OCI-M1 (cell line): ENCODE data around the gene JAK1.

Experiments used
- DNase-seq: peaks from one replicate; lab custom pipeline; 2025; lab: John Stamatoyannopoulos, UW

Gene JAK1

DNA sequence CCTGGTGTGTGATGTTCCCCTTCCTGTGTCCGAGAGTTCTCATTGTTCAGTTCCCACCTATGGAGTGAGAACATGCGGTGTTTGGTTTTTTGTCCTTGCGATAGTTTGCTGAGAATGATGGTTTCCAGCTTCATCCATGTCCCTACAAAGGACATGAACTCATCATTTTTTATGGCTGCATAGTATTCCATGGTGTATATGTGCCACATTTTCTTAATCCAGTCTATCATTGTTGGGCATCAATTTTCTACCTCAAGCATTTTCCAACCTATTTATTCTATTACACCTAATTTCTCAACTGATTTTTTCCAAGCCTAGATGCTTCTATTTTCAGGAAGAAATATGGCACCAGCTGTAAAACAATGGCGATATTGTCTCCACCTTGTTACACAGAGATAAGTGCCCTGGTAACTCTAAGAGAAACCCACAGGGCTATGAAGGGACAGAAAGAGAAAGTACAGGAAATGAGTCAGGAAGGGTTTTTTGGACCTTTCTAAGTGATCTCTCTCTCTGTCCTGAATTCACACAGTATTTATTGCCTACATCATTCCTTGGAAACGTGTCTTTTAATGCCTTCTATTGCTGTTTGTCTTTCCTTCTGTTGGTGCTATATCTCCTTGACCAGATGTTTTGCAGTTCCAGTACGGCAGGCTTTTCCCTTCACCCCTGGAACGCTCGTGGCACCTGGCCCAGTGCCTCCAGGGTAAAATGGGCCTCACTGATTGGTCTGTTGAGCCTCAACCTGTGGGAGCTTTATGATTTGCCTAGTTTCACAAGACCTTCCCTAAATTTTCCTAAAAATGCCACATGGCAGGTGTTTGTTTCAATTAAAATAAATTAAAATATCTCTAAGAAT lies 14.6 kb upstream of the JAK1 start:
- no peak for DNase-seq

DNA sequence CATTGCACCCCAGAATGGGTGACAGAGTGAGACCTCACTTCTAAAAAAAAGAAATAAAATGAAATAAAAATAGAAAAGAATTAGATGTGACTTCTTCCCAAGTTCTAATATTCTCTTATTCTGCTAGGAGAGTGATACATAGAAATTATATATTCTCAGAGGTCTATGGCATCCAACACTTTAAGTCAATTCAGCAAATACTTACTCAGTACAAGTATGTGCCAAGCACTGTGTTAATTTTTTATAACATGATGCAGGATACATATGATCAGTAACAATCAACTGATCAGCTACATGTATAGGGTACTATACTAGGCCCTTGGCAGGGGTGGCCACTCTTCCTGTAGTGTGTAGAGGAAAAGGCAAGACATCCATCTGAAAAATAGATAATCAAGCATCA lies 13.0 kb upstream of the JAK1 start:
- no peak for DNase-seq

DNA sequence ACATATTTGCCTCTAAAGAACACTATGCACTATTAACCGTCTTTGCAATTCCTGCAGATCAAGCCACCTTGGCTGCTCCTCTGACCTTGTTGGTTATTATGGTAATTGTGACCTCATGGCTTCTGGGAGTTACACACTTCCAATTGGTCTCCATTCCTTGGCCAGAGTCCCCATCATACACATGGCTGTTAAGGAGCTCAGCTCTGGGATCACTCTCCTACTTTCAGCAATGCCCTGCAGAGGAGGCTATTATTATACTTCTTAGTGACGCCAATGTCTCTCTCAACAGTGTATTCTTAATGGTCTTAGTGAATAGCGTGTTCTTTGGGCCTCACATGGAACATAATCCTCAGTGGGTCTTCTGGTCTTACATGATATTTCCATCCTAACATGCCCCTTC lies 10.0 kb upstream of the JAK1 start:
- DNase-seq: no peak

DNA sequence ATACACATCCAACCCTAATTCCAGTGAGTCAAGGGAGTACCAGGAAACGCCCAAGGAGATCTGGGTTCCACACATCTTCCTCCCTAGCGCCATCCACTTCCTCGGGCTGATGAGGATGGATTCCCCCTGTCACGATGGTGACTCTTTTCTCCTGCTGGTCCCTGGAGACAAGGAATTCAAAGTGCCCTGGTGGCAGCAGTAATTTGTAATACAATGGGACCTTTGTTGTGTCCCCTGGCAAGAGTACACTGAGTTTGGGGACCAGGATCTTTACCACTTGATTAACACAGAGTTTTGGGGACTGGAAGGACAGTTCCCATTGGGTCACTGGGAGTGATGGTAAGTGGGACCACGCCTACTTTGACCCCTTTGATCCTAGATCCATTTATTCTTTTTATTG lies 9.4 kb upstream of the JAK1 start:
- DNase-seq: no peak

DNA sequence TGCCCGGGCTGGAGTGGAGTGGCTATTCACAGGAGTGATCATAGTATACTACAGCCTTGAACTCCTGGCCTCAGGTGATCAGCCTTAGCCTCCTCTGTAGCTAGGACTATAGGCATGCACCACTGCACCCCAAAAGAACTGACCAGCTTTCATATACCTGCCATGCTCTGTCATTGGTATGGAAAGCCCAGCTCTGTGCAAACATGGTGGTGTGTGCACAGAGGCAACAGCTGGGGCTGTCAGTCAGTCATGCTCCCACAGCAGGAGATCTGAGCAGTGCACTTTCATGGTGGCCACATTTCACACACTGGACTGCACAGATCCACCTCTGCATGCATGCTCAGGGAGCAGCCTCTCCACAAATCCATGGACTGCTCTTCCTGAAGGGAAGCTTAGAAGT lies 8.8 kb upstream of the JAK1 start:
- DNase-seq: no peak

DNA sequence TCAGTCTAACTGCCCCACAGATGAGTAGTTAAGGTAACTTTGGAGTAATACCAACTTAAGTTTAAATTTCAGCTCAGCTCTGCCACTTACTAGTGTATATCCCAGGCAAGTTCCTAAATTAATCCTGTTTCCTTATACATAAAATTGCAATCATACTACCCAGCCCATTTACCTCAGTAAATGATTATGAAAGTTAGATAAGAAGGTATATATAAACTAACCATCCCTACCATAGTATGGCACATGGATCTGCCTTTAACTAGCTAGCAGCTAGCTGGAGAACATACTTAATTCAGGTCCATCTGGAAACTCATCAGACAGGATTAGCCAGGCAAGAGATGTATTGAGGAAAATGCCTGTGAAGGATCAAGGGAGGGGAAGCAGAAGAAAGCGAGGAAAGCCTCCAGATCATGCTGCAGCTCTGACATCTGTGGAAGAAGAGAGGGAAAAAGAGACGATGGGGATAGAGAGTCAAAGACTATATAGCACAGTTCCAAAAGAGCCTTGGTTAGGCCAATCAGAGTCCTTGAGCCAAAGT lies 8.0 kb upstream of the JAK1 start:
- DNase-seq: no peak

DNA sequence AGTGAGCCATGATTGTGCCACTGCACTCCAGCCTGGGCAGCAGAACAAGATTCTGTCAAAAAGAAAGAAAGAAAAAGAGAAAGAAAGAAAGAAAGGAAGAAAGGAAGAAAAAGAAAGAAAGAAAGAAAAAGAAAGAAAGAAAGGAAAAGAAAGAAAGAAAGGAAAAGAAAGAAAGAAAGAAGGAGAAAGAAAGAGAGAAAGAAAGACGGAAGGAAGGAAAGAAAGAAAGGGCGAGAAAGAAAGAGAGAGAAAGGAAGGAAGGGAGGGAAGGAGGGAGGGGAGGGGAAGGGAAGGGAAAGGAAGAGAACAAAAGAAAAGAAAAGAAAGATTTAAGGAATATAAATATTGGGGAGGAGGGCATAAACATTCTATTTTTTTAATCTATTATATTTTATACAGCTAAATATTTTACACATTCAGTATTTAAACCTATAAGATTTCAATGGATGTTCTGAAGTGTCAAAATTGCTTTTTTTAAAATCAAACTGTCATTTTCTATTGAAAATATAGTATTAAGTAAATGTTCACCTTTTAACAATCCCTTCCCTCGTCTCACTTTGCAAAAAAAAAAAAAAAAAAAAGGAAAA lies 6.8 kb upstream of the JAK1 start:
- no peak for DNase-seq

DNA sequence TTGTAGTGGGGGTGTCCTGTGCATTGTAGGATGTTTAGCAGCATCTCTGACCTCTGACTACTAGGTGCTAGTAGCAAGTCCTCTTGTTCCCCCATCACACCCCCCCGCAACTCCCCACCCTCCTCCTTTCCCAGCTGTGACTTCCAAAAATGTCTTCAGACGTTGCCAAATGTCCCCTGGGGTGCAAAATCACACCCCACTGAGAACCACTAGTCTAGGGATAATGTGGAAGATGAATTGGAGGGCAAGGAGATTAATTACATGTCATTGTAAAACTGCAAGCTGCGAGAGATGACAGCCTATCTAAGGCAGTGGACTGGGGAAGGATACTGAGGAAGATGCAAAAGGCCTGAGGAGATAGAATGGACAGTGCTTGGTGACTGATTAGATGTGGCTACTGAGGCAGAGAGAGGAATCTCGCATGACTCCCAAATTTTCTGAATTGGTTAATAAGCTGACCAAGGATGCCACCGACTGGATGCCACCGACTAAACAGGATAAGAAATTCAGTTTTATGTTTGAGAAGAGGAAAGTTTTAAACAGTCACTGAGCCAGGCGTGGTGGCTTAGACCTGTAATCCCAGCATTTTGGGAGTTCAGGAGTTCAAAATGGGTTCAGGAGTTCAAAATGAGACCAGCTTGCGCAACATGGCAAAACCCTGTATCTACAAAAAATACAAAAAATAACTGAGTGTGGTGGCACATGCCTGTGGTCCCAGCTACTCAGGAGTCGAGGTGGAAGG lies 3.1 kb upstream of the JAK1 start:
- DNase-seq: peak; percentile 7

DNA sequence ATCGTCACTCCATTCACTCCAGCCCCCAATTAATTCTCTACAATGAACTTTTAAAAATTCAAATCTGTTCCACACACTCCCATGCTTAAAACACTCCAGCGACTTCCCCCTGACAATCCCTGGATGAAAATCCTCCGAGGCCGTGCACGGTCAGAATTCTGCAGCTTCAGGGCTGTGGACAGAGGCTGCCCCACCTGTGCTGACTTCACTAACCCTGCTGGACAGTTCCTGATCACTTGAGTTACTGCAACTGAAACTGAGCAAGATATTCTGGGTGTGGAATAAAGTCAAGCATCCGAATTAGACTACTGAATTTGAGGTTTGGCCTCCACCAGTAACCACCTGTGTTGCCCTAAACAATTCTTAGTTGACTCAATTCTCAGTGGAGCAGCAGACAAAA lies 1.0 kb upstream of the JAK1 start:
- DNase-seq: peak; percentile 8

DNA sequence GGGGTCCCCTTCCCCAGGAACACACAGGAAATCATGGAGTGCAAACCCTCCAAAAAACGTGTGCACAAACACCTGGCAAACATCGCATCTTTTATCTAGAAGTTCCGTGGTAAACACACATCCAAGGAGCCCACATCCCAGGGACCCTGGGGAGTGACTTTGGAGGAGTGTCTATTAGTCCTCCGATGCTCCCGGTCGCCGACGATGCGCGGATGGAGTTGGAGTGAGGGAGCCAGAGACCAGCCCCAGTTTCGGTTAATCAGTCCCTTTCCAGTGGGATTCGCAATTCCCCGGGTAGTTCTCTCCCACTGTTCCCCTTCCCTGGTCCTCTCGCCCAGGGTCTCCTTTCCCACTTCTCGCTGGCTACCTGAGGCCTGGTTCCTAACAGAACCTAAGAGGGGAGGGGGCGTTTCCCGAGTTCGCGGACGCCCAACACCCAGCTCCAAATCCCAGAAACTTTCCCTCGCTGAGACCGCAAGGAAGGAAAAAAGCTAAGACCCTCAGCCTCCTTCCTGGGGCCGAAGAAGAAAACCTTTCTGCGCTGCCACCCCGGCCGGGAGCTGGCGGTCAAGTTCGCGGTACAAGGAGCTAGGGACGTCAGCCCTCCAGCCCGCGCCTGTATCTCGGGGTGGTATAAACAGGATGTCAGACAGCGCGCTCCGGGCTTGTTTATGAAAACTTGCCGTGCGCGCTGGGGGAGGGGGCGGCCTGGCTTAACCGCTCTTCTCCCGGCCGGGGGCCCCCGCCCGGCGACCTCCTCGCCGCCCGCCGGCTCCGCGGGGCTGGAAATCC lies 787 bp downstream of the JAK1 start:
- peak; percentile 73 for DNase-seq

DNA sequence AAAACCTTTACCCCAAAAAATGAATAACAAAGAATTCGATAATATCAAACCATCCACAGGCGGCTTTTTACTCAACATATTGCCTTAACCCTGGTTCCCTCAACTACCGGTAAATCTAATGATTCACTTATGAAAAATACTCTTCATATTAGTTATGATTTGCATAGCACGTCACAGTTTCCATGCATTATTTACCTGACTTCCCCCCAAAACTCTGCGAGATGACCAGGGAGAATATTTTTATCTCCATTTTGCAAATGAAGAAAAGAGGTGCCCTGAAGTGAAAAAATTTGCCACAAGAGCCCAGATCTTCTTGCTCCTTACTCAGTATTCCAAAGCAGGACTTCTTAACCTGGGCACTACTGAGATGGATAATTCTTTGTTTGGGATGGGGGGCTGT lies 2.9 kb downstream of the JAK1 start:
- DNase-seq: no peak

DNA sequence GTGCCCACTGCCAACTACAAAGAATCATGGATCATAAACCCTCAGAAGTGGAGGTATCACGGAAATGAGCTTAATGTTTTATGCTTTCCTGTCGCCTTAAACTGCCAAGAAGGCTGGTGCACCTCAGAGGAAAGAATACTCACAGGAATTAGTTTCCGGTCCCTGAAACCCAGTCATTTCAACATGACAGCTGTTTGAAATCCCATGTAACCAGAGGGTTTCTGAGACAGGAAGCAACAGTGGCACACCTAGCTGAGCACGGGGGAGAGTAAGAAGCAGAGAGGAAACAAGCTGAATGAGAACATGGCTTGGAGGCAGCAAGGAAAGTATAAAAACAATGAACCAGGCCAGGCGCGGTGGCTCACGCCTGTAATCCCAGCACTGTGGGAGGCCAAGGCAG lies 3.9 kb downstream of the JAK1 start:
- no peak for DNase-seq

DNA sequence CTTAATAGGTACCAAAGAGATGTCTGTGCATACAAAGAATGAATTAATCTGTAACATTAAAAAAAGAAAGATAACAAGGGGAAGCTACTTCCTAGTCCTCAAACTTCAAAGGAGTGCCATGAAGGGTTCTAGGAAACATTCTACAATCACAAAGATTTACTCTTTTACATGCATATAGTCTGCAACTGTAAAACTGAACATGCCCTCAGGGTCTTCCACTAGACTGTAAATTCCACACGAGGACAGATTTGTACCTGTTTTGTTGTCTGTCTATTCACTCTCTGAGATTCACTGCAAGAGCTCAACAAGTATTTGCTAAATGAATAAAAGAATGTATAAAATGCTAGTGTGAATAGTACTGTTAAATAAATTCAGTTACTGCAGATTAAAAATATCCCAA lies 4.4 kb downstream of the JAK1 start:
- no peak for DNase-seq

DNA sequence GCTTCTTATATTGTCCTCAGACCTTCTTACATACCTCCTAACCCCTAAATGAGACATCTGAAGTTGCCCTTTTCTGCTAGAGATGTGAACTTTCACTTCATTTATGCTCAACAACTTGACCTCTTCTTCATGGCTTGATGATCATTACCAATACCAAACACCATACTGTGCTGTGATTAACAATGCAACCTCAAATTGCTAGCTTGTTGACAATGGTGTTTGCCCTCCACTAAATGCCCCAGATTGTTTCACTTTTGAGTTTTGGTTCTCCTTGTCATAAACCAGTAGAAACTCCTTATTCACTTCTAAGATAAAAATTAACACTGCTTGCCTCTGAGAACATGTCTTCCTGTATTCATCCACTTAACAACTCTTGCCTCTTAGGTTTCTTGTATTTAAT lies 5.6 kb downstream of the JAK1 start:
- peak; percentile 15 for DNase-seq

DNA sequence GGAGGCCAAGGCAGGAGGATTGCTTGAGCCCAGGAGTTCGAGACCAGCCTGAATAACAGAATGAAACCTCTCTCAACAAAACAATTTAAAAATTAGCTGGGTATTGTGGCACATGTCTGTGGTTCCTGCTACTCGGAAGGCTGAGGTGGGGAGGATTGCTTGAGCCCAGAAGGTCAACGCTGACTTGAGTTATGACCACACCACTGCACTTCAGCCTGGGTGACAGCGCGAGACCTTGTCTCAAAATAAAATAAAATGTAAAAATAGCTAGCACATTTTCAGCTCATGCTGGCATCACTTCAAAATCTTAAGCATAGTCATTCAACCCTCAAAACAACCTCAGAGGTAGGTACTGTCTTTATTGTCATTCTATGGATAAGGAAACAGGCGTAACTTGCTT lies 6.4 kb downstream of the JAK1 start:
- no peak for DNase-seq

DNA sequence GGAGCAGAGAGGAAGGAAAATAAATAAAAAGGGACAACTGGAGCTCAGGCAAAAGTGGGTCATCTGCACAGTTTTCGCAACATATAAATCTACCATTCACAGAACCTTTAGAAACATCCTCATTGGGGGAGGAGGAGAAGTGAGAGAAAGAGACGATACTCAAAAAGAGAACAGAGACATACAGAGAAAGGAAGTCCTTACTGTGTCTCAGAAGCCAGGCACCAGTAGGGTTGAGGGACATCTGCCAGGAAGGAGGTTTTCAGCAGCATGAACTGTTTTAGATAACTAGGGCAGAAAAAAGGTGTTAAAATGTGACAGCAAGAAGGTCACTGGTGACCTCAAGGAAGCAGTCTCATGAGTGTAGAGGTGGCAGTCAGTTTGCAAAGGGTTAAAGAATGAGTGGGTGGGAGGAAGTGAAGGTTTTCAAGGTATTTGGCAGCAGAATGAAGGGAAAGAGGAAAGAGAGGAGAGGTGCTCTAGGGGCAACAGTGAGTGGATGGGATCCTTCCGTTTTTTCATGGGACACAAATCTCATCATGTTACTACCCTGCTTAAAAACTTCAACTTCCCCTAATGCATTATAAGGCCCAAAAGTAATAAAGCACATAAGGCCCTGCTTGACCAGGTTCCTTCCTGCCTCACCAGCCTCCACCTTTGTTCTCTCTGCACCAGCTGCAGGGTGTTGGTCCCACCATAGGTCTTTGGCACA lies 9.5 kb downstream of the JAK1 start:
- peak; percentile 54 for DNase-seq

DNA sequence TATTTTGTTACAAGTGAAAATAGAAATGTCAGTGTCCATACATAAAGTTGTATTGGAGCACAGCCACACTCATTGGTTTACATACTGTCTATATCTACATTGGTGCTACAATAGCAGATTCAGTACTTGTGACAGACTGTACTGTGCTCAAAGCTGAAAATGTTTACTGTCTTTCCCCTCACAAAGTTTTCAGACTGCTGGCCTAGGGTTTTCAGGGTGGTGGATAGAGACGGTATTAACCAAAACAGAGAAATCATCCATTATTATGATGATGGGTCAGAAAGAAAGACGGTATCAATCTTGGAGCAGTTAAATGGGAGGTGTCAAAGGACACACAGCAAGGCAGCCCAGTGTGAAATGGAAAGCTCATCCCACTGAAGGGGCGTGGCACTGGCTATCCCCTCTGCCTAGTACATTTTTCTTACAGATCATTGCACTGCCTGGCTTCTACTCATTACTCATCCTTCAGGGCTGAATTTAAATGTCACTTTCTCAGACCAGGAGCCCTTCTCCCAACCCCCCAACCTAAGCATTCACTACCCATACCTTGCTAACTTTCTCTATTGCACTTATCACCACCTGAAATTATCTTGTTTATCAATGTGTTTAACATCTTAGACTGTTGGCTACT lies 10.2 kb downstream of the JAK1 start:
- DNase-seq: peak; percentile 30

DNA sequence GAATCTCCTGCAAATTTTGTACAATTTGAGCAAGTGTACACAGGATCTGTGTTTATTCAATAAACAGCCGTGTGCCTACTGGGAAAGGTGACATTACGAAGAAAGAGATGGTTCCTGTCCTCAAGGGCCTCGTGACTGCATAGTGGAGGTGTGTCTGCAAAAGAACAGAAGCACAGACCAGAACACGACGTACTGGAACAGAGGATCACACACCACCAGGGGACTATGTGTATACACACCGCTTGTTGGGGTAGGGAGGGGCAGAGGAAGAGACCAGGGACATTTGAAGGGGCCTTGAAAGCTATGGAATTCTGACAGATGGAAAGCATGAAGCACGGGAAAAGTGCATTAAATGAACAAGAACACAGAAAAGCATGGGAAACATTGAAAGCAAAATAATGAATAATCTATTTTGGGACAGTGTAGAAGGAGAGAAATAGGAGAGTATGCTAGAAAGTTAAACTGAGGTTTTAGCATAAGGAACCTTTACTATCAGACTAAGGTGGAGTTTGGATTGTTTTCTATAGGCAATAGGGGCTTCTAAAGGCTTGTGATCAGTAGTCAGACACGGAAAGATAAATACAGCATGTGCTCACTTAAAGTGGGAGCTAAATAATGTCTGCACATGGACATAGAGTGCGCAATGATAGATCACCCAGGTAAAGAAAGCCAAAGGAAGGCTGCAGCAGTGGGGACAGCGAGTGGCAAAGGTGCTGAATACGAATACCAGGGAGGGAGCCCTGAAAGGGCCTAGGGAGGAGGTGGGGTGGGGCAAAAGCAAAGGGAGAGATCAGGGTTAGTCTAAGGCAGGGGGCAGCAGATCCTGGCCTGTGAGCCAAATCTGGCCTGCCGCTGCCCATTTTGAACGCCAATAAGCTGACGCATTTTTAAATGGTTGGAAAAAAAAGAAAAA lies 11.0 kb downstream of the JAK1 start:
- no peak for DNase-seq

DNA sequence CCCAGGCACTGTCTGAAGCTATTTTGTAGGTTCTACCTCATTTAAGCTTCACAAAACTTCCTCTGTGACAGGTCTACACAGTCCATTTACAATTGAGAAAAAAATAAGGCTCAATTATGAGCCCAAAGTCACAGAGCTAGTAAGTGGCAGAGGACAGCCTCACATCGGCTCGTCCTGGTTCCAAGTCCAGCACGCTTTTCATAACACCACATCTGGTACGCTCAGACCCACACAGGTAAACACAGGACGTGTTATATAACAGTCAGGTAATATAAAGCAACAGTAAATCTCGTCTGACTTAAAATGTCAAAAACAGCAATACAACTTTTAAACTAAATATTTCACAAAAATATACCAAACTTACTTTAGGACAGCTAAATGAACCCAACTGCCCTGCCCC lies 13.1 kb downstream of the JAK1 start:
- DNase-seq: no peak

DNA sequence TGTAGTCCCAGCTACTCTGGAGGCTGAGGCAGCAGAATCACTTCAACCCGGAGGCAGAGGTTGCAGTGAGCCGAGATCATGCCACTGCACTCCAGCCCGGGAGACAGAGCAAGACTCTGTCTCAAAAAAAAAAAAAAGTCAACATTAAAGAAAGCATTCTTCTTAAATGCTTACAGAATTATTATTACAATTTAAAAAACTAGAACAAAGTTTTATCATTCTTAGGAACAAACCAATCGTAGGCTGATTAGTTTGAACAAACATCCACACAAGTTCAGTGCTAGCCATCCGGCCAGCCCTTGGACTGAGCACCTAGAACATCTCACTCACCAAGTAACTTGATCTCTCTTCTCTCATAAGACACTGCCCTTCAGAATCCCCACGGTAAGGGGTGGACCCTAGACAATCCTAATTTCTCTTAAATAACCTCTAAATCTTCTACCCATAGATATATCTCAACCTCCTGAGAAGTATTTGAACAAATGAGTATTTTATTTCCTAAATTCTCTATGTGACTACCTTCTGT lies 16.0 kb downstream of the JAK1 start:
- DNase-seq: no peak
